Colonic mucosa (tissue), 4 donors: ENCODE measurements around the gene ITPRIPL1. TPM values are rescaled to one million over a fixed set of nuclear protein-coding genes. Genes with fewer than 3 reads are reported as not detected.

Source experiments
- DNase-seq: peaks from one replicate; pipeline ENCODE4 v3.0.0-alpha.2; 2020
- H3K27ac ChIP-seq: fragments of 200-600 bp; one replicate; pipeline ENCODE4 v1.8.0; 2021
- H3K27me3 ChIP-seq: fragments of 200-600 bp; one replicate; pipeline ENCODE4 v1.8.0; 2021
- H3K36me3 ChIP-seq: fragments of 200-600 bp; one replicate; pipeline ENCODE4 v1.8.0; 2021
- H3K4me1 ChIP-seq: fragments of 200-600 bp; one replicate; pipeline ENCODE4 v1.8.0; 2021; ENCODE audit warnings: mild to moderate bottlenecking
- H3K4me3 ChIP-seq: fragments of 200-600 bp; one replicate; pipeline ENCODE4 v1.8.0; 2021
- H3K9ac ChIP-seq, 2 donors: one replicate each; pipeline ENCODE4 v1.7.0; 2013; ENCODE audit warnings: control low read depth in 2 of 2, low read depth in 2 of 2, low read length in 2 of 2
- H3K9me3 ChIP-seq: fragments of 200-600 bp; one replicate; pipeline ENCODE4 v1.8.0; 2021
- intact Hi-C: fragments of 100-400 bp; cut with DNase I; formaldehyde crosslinking; loops from one replicate; pipeline ENCODE4 v1.14.1; 2022
- total RNA-seq, 2 donors: library from RNA; stranded (reverse); fragmentation: NEBNext Ultra II Directional in 1 of 2; extraction: Animal tissue kit (Norgen Biotek cat#: 25700) in 1 of 2; gene quantifications; one replicate each; pipeline ENCODE4 v1.2.1, GENCODE V29; 2021
- TF ChIP-seq, protein P1 (sequence below): fragments of 200-600 bp; IDR thresholded peaks from one replicate; pipeline ENCODE4 v1.8.0; 2022; ENCODE audit warnings: antibody characterized with exemption, mild to moderate bottlenecking
- donor health status: healthy.
- donor health status: DM: no; HTN: no; CAD: no.
- donor health status: DM: no; HTN: no; CAD: no.

The ITPRIPL1 gene
- total RNA-seq, 2 donors from 2014 or later, result 0.44 to 0.80 TPM

DNA sequence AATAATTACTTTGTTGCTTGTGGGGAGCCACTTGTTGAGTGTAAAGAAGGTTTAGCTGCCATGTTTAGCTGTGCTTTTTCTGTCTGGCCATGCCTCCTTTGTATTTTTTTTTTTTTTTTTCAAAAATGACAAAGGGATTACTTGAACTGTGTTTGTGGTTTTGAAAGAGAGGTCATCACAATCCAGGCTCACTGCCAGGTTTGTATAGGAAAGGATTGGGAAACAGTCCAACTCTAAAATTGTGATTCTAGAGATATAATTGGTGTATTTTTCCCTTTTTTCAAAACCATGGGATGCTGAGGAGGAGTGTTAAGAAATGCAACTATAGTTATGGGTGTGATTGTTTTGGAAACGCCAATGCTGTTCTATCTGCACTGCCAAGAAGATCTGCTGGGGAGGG is 4.3 kb downstream of the ITPRIPL1 start:
- Histone ChIP-seq H3K4me1 (no peaks in the 10 kb centered on the region), H3K36me3 (no peaks in the 10 kb centered on the region), H3K9ac (no peak overlapping the region), H3K27ac (no peak overlapping the region), H3K9me3 (no peaks in the 10 kb centered on the region), H3K27me3 (no peaks in the 10 kb centered on the region), H3K4me3 (no peak overlapping the region)
- DNase-seq, result no peak
- TF ChIP-seq, protein P1, sequence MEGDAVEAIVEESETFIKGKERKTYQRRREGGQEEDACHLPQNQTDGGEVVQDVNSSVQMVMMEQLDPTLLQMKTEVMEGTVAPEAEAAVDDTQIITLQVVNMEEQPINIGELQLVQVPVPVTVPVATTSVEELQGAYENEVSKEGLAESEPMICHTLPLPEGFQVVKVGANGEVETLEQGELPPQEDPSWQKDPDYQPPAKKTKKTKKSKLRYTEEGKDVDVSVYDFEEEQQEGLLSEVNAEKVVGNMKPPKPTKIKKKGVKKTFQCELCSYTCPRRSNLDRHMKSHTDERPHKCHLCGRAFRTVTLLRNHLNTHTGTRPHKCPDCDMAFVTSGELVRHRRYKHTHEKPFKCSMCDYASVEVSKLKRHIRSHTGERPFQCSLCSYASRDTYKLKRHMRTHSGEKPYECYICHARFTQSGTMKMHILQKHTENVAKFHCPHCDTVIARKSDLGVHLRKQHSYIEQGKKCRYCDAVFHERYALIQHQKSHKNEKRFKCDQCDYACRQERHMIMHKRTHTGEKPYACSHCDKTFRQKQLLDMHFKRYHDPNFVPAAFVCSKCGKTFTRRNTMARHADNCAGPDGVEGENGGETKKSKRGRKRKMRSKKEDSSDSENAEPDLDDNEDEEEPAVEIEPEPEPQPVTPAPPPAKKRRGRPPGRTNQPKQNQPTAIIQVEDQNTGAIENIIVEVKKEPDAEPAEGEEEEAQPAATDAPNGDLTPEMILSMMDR, result no peak
- intact Hi-C loops, result no loop called here

GRCh38 chr2:96329874-96330273 is 4.8 kb downstream of the ITPRIPL1 start:
- Histone ChIP-seq H3K36me3 (no peaks in the 10 kb centered on the region), H3K9ac (no peak overlapping the region), H3K27ac (no peak overlapping the region), H3K4me3 (no peak overlapping the region), H3K9me3 (no peaks in the 10 kb centered on the region), H3K4me1 (peaks cover 2% of the 10 kb centered on the region), H3K27me3 (no peaks in the 10 kb centered on the region)
- DNase-seq, result no peak
- intact Hi-C loops, result no loop called here
- TF ChIP-seq, protein P1, result no peak

DNA sequence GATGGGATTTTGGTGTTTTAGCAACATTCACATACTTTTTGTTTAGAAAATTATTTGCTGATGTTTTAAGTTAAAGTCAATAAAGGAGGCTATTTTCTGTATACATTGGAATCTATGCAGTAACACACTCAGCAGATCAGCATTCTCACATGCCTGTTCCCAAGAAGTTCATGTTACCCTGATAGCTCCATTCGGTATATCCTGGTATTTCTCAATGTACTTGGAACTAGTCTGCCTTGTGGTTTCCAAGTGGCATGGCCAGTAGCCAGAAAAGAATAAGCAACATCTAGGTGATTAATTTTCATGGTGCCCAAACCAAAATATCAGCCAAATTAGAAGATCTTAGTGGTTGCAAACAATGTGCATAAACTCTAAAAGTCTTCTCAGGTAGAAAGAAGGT is 5.3 kb downstream of the ITPRIPL1 start:
- TF ChIP-seq, protein P1, result no peak
- DNase-seq, result no peak

DNA sequence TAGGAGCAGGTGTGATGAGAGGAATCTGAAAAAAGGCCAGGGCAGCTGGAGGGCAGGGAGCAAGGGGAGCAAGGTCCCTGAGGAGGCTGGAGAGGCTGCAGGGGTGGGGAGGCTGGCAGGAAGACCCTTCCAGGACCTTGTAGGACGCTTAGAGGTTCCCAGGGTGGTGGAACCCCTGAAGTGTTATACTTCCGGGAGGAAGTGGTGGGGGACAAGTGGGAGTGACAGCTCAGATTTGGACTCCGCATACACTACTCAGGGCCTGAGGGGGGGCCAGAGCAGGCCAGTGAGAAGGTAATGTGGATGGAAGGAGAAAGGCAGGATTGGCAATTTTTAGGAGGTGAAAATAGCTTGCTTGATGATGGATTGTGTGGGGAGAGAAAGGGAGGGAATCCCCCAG is 8.6 kb downstream of the ITPRIPL1 start:
- Histone ChIP-seq H3K27me3 (no peaks in the 10 kb centered on the region), H3K9ac (no peak overlapping the region), H3K36me3 (no peaks in the 10 kb centered on the region), H3K9me3 (no peaks in the 10 kb centered on the region), H3K4me3 (no peak overlapping the region), H3K27ac (no peak overlapping the region), H3K4me1 (peaks cover 6% of the 10 kb centered on the region)
- TF ChIP-seq, protein P1, result no peak
- intact Hi-C loops, result no loop called here
- no peak for DNase-seq

More for the DNA sequence above, 5.3 kb downstream of the ITPRIPL1 start:
- Histone ChIP-seq H3K36me3 (no peaks in the 10 kb centered on the region), H3K4me3 (no peak overlapping the region), H3K9ac (no peak overlapping the region), H3K4me1 (peaks cover 2% of the 10 kb centered on the region), H3K27ac (no peak overlapping the region), H3K27me3 (no peaks in the 10 kb centered on the region), H3K9me3 (no peaks in the 10 kb centered on the region)
- intact Hi-C loops, result no loop called here

DNA sequence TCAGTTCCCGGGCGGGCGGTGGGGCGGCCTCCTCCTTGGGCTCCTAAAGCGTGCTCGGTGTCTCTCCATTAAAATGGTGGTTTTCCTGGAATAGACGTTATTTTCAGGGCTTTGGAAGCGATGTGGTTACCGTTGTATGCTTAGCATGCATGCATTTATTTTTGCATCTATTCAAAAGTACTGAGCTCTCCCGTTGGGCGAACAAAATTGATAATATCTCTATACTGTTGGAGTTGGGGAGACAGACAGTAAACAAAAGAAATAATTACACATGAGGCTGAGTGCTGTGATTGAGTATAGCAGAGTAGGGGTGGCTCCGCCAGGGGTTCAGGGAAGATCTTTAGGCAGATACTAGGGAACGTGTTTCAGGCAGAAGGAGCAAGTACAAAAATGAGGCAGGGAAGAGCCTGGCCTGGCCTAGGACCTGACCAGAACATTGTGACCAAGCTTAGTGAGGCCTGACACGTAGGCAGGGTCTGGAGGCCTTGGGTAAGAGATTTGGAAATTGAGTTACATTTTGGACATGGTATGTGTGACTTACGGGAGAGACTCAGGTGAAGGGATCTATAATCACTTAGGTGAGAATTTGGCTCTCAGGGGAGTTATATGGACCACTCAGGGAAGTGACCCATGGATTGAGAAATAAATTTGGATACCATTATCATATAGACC is 11.1 kb downstream of the ITPRIPL1 start:
- Histone ChIP-seq H3K9me3 (no peaks in the 10 kb centered on the region), H3K4me3 (peak overlapping the region; percentile 62)
- intact Hi-C loops, result no loop called here

More for the DNA sequence above, 11.1 kb downstream of the ITPRIPL1 start:
- Histone ChIP-seq H3K27me3 (no peaks in the 10 kb centered on the region), H3K36me3 (no peaks in the 10 kb centered on the region), H3K4me1 (peaks cover 6% of the 10 kb centered on the region), H3K9ac (peak overlapping the region; percentile 35 to 71), H3K27ac (peak overlapping the region; percentile 70)
- DNase-seq, result no peak
- TF ChIP-seq, protein P1, result no peak
